ENCODE measurements around the gene MAP4K3. TPM values are rescaled to one million over a fixed set of nuclear protein-coding genes. Genes with fewer than 3 reads are reported as not detected.

MAP4K3 gene
- polyA plus RNA-seq, 1 experiment, result 43.5 TPM

DNA sequence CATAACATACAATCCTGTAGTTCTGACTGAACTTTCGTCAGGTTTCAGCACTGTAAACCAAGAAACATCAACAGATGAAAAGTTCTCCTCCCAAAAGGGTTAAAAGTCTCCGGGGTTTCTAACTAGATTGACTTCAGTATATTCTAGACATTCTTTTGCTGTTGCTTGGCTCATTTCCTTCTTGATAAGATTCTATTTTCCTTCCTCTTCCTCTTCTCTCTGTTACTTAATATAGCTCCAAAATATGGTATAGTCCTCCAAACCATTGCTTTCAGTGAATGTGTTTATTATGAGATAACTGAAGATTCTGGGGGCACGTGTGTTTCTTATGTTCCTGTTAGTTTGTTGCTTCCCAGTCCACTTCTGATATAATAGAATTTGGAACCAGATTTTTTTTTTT, 46.4 kb upstream of the MAP4K3 start:
- TF ChIP-seq, protein P1, sequence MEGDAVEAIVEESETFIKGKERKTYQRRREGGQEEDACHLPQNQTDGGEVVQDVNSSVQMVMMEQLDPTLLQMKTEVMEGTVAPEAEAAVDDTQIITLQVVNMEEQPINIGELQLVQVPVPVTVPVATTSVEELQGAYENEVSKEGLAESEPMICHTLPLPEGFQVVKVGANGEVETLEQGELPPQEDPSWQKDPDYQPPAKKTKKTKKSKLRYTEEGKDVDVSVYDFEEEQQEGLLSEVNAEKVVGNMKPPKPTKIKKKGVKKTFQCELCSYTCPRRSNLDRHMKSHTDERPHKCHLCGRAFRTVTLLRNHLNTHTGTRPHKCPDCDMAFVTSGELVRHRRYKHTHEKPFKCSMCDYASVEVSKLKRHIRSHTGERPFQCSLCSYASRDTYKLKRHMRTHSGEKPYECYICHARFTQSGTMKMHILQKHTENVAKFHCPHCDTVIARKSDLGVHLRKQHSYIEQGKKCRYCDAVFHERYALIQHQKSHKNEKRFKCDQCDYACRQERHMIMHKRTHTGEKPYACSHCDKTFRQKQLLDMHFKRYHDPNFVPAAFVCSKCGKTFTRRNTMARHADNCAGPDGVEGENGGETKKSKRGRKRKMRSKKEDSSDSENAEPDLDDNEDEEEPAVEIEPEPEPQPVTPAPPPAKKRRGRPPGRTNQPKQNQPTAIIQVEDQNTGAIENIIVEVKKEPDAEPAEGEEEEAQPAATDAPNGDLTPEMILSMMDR (IDR thresholded peaks at IDR 0.05; ENCODE audit: low read depth, low read length), result no peak
- ChIA-PET POLR2A (no interaction called here), CTCF (no interaction called here)
- no peak overlapping the region for H3K4me3 ChIP-seq (ENCODE audit: low read depth, low read length)
- no peak overlapping the region for H3K27ac ChIP-seq (ENCODE audit: low read depth, low read length)
- H3K9me3 ChIP-seq (ENCODE audit: control insufficient read depth, insufficient read depth, low read length), result no peaks in the 10 kb centered on the region
- no peaks in the 10 kb centered on the region for H3K27me3 ChIP-seq (ENCODE audit: control insufficient read depth, insufficient read depth, low read length)
- no peak for DNase-seq (ENCODE audit: low read depth, low spot score)

DNA sequence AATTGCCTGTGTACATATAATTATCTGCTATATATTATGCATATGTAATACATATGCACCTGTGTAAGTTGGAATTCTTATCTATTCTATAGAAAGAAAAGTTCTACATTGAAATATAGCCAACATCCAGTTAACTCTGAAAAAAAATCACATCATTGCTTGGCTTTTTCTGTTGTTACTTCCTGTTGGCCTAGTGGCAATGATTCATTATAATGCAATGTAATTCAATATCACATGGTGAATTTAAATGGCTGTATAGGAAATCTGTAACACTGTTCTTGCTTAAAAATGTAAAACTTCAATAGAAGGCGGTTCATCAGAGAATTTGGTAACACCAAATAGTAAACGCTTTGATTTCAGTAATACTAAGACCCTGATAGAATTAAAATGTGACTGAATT, 44.5 kb upstream of the MAP4K3 start:
- no peak overlapping the region for H3K27ac ChIP-seq (ENCODE audit: low read depth, low read length)
- H3K27me3 ChIP-seq (ENCODE audit: control insufficient read depth, insufficient read depth, low read length), result no peaks in the 10 kb centered on the region
- TF ChIP-seq, protein P1 (IDR thresholded peaks at IDR 0.05; ENCODE audit: low read depth, low read length), result no peak
- H3K4me3 ChIP-seq (ENCODE audit: low read depth, low read length), result no peak overlapping the region
- ChIA-PET CTCF (no interaction called here), POLR2A (no interaction called here)
- DNase-seq (ENCODE audit: low read depth, low spot score), result no peak
- no peaks in the 10 kb centered on the region; the same call in 1 of the 2 replicates for H3K9me3 ChIP-seq (ENCODE audit: control insufficient read depth, insufficient read depth, low read length)

DNA sequence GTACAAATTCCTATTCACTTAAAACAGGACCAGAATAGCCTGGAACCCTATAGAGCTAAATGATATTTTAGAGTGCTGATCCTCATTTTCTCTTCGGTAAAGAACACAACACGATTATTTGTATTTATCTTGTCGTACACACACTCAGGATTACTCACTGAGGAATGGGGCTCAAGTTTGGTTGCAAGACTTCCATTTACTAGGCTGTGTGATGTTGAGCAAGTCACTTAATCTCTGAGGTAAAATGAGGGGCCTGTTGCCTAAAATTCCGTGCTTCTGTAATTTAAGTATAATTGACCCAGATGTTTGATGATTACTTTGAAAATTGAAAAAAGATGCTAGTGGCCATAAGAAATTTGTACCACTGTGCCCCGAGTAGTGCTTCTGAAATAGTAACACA, 42.6 kb upstream of the MAP4K3 start:
- ChIA-PET POLR2A (interaction anchor here (0.7 kb wide), 1 partner anchor 122 kb away, joined by 8 read pairs; no protein-coding TSS in a partner anchor), CTCF (interaction anchor here (1.5 kb wide), 1 partner anchor 100 kb away, joined by 4 read pairs; no protein-coding TSS in a partner anchor)
- no peak overlapping the region for H3K4me3 ChIP-seq (ENCODE audit: low read depth, low read length)
- no peak overlapping the region for H3K27ac ChIP-seq (ENCODE audit: low read depth, low read length)
- no peaks in the 10 kb centered on the region; the same call in 1 of the 2 replicates for H3K9me3 ChIP-seq (ENCODE audit: control insufficient read depth, insufficient read depth, low read length)
- TF ChIP-seq, protein P1 (IDR thresholded peaks at IDR 0.05; ENCODE audit: low read depth, low read length), result no peak
- DNase-seq (ENCODE audit: low read depth, low spot score), result no peak
- no peaks in the 10 kb centered on the region for H3K27me3 ChIP-seq (ENCODE audit: control insufficient read depth, insufficient read depth, low read length)

DNA sequence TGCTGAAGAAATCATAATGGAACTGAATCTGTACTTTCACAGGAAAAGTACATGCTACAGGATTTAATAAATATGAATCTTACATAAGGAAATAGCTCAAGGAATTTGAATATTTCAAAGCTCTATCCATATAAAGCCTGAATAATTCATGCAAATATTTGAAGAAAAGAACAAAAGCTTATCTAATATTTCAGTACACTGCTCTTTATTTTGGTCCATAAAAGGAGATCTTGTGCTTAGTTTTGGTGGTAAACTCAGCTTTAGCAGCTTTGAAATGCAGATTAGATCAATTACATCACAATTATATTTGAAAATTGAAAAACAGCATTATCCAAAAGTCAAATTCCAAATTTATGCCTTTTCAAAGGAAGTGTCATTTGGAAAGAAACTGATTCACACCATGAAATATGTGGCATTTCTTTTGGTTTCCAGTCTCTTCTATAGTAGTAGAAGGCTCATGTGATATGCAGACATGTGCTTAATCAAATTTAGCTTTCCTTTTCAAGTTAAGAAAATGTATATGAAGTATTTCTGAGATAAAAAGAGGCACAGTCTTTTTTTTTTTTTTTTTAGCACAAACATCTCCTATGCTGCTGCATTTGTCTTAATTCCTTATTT, 42.1 kb upstream of the MAP4K3 start:
- Histone ChIP-seq H3K27me3 (ENCODE audit: control insufficient read depth, insufficient read depth, low read length) (no peaks in the 10 kb centered on the region), H3K27ac (ENCODE audit: low read depth, low read length) (no peak overlapping the region), H3K9me3 (ENCODE audit: control insufficient read depth, insufficient read depth, low read length) (no peaks in the 10 kb centered on the region; the same call in 1 of the 2 replicates), H3K4me3 (ENCODE audit: low read depth, low read length) (no peak overlapping the region)
- POLR2A ChIA-PET, result interaction anchor here (0.7 to 1.2 kb wide), 2 partner anchors 10 to 121 kb away, joined by 3 to 8 read pairs; no protein-coding TSS in a partner anchor
- CTCF ChIA-PET, result interaction anchor here (1.5 kb wide), 1 partner anchor 99 kb away, joined by 4 read pairs; no protein-coding TSS in a partner anchor
- TF ChIP-seq, protein P1 (IDR thresholded peaks at IDR 0.05; ENCODE audit: low read depth, low read length), result no peak
- DNase-seq (ENCODE audit: low read depth, low spot score), result no peak

DNA sequence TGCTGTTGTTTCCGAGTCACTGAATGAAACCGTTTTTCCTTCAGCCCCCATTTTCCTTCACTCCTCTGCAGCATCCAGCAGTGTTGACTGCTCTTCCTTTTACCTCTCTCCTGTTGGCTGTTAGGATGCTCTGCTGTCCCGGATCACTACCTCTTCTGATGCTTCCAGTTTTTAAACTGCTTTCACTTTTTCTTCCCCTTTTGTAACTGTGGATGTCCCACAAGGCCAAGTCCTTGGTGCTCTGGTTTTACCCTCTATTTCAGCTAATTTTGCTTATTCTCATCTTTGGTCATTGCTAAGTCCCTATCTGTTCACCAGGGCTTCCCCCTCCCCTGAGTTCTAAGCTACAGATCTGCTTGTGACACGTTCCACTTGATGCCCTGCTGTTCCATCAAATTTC, 39.4 kb upstream of the MAP4K3 start:
- H3K27ac ChIP-seq (ENCODE audit: low read depth, low read length), result no peak overlapping the region
- ChIA-PET POLR2A (no interaction called here), CTCF (no interaction called here)
- no peaks in the 10 kb centered on the region for H3K27me3 ChIP-seq (ENCODE audit: control insufficient read depth, insufficient read depth, low read length)
- TF ChIP-seq, protein P1 (IDR thresholded peaks at IDR 0.05; ENCODE audit: low read depth, low read length), result no peak
- no peaks in the 10 kb centered on the region; the same call in 1 of the 2 replicates for H3K9me3 ChIP-seq (ENCODE audit: control insufficient read depth, insufficient read depth, low read length)
- H3K4me3 ChIP-seq (ENCODE audit: low read depth, low read length), result no peak overlapping the region
- DNase-seq (ENCODE audit: low read depth, low spot score), result no peak

Data from AG04450 (cell line).